Endodermal cell (in vitro differentiated cells): Measurements from ENCODE around the gene SCGB3A1. TPM values are rescaled to one million over a fixed set of nuclear protein-coding genes. Genes with fewer than 3 reads are reported as not detected.

Experiments
- DNase-seq: peaks from one replicate; pipeline ENCODE4 v3.0.0-alpha.2; 2017
- H3K27ac ChIP-seq: 2 replicates; pipeline ENCODE4 v1.5.1; 2013; ENCODE audit warnings: mild to moderate bottlenecking, low read depth, low read length, moderate library complexity
- H3K27me3 ChIP-seq: 2 replicates; pipeline ENCODE4 v1.6.1; 2013; ENCODE audit warnings: mild to moderate bottlenecking, low read length, moderate library complexity; ENCODE audit not compliant: insufficient read depth, control insufficient read depth, poor library complexity, severe bottlenecking
- H3K36me3 ChIP-seq: 2 replicates; pipeline ENCODE4 v1.7.0; 2013; ENCODE audit warnings: mild to moderate bottlenecking, low read length, moderate library complexity; ENCODE audit not compliant: control insufficient read depth, insufficient read depth
- H3K4me1 ChIP-seq: one replicate; pipeline ENCODE4 v1.7.0; 2013; ENCODE audit warnings: low read length; ENCODE audit not compliant: control insufficient read depth, insufficient read depth
- H3K4me3 ChIP-seq: 2 replicates; pipeline ENCODE4 v1.5.1; 2013; ENCODE audit warnings: mild to moderate bottlenecking, low read length, moderate library complexity
- H3K9ac ChIP-seq: 2 replicates; pipeline ENCODE4 v1.6.1; 2013; ENCODE audit warnings: mild to moderate bottlenecking, low read length, moderate library complexity; ENCODE audit not compliant: poor library complexity, severe bottlenecking; ENCODE audit errors: extremely low read depth
- H3K9me3 ChIP-seq: 2 replicates; pipeline ENCODE4 v1.6.1; 2013; ENCODE audit warnings: mild to moderate bottlenecking, low read length, moderate library complexity; ENCODE audit not compliant: control insufficient read depth
- H3K27ac Mint-ChIP-seq: 2 replicates; pipeline ENCODE4 v1.8.0; 2020; ENCODE audit warnings: mixed read lengths
- H3K27me3 Mint-ChIP-seq: 2 replicates; pipeline ENCODE4 v1.8.0; 2021; ENCODE audit warnings: mild to moderate bottlenecking, mixed read lengths; ENCODE audit not compliant: insufficient read depth
- H3K36me3 Mint-ChIP-seq: 2 replicates; pipeline ENCODE4 v1.8.0; 2020; ENCODE audit warnings: low read depth, mixed read lengths
- H3K4me1 Mint-ChIP-seq: 2 replicates; pipeline ENCODE4 v1.8.0; 2020; ENCODE audit warnings: mixed read lengths
- H3K4me3 Mint-ChIP-seq: 2 replicates; pipeline ENCODE4 v1.8.0; 2020; ENCODE audit warnings: mild to moderate bottlenecking, moderate library complexity, mixed read lengths
- H3K9me3 Mint-ChIP-seq: 2 replicates; pipeline ENCODE4 v1.8.0; 2020; ENCODE audit warnings: mild to moderate bottlenecking, mixed read lengths
- CTCF ChIP-seq: fragments of 200-600 bp; sonication (generic); conservative IDR thresholded peaks from 2 replicates; pipeline ENCODE4 v1.5.0; 2021; ENCODE audit warnings: antibody characterized with exemption, mild to moderate bottlenecking
- WGBS, 2 experiments: methylation state at CpG; one replicate each; pipeline versions ENCODE4 v1.1.5 to v1.1.7; 2013; ENCODE audit warnings: missing lambda C conversion rate in 2 of 2, mixed read lengths in 1 of 2; ENCODE audit not compliant: insufficient coverage in 1 of 2, insufficient read length in 1 of 2; 5-methylcytosine and 5-hydroxymethylcytosine counted together
- total RNA-seq, 2 donors: library from RNA; stranded (reverse); fragmentation: NEBNext Ultra II Directional in 1 of 2; extraction: Animal tissue kit (Norgen Biotek cat#: 25700) in 1 of 2; gene quantifications; 2 replicates in 1 of 2; 3 replicates in 1 of 2; pipeline ENCODE4 v1.2.1, GENCODE V29; 2021

The SCGB3A1 gene
- total RNA-seq, 2 donors from 2014 or later: 0.57 TPM; not detected in 1

- no peaks in the 10 kb centered on the region for H3K27me3 Mint-ChIP-seq
- Histone ChIP-seq H3K9me3 (no peaks in the 10 kb centered on the region), H3K4me1 (no peaks in the 10 kb centered on the region), H3K27ac (no peak overlapping the region), H3K9ac (no peak overlapping the region), H3K4me3 (no peak overlapping the region), H3K36me3 (peaks cover 70% of the 10 kb centered on the region), H3K27me3 (no peaks in the 10 kb centered on the region)
- H3K36me3 Mint-ChIP-seq: peaks cover 84% of the 10 kb centered on the region
- no peak overlapping the region for H3K4me3 Mint-ChIP-seq
- no peak for TF ChIP-seq CTCF
- H3K4me1 Mint-ChIP-seq: no peaks in the 10 kb centered on the region
- DNase-seq: no peak
- H3K27ac Mint-ChIP-seq: no peak overlapping the region
- 78 to 100% methylated on average over 2 of the region's 2 CpGs for WGBS, 2 experiments
- H3K9me3 Mint-ChIP-seq: no peaks in the 10 kb centered on the region
Observed at GRCh38 chr5:180557217-180557809, 34.0 kb downstream of the SCGB3A1 start.

GRCh38 chr5:180555168-180555921, 36.0 kb downstream of the SCGB3A1 start:
- H3K4me3 Mint-ChIP-seq: no peak overlapping the region
- H3K27ac Mint-ChIP-seq: peak overlapping the region; percentile 13
- Histone ChIP-seq H3K9ac (no peak overlapping the region), H3K27me3 (no peaks in the 10 kb centered on the region), H3K27ac (no peak overlapping the region), H3K4me3 (no peak overlapping the region), H3K4me1 (no peaks in the 10 kb centered on the region), H3K36me3 (peaks cover 74% of the 10 kb centered on the region), H3K9me3 (no peaks in the 10 kb centered on the region)
- no peak for TF ChIP-seq CTCF
- no peaks in the 10 kb centered on the region for H3K4me1 Mint-ChIP-seq
- H3K27me3 Mint-ChIP-seq: no peaks in the 10 kb centered on the region
- peaks cover 85% of the 10 kb centered on the region for H3K36me3 Mint-ChIP-seq
- no peak for DNase-seq
- WGBS, 2 experiments: 92 to 98% methylated on average over 7 of the region's 7 CpGs
- H3K9me3 Mint-ChIP-seq: no peaks in the 10 kb centered on the region

GRCh38 chr5:180553530-180553929, 37.8 kb downstream of the SCGB3A1 start:
- H3K36me3 ChIP-seq: peaks cover 79% of the 10 kb centered on the region
- no peak for DNase-seq
- no peaks in the 10 kb centered on the region for H3K27me3 ChIP-seq
- Mint-ChIP-seq H3K4me1 (peaks cover 3% of the 10 kb centered on the region), H3K4me3 (no peak overlapping the region), H3K27me3 (no peaks in the 10 kb centered on the region), H3K36me3 (peaks cover 83% of the 10 kb centered on the region), H3K9me3 (no peaks in the 10 kb centered on the region), H3K27ac (no peak overlapping the region)
- no peaks in the 10 kb centered on the region for H3K4me1 ChIP-seq
- 92 to 94% methylated on average over 2 to 3 of the region's 3 CpGs for WGBS, 2 experiments
- H3K9me3 ChIP-seq: no peaks in the 10 kb centered on the region
- no peak overlapping the region for H3K9ac ChIP-seq
- no peak for TF ChIP-seq CTCF
- no peak overlapping the region for H3K4me3 ChIP-seq
- no peak overlapping the region for H3K27ac ChIP-seq
